GM23338 (cell line): ENCODE measurements around the gene CLK3. TPM values are rescaled to one million over a fixed set of nuclear protein-coding genes. Genes with fewer than 3 reads are reported as not detected.

ENCODE experiments used
- EZH2phosphoT487 ChIP-seq: fragments of 200-600 bp; sonication (generic); IDR thresholded peaks from one replicate; pipeline ENCODE4 v1.8.1; 2018; ENCODE audit warnings: antibody characterized with exemption; ENCODE audit not compliant: unreplicated experiment
- POLR2AphosphoS5 ChIP-seq: IDR thresholded peaks from 2 replicates; pipeline ENCODE4 v1.6.1; 2016; ENCODE audit warnings: antibody characterized with exemption, low read depth
- STAT1 ChIP-seq: IDR thresholded peaks from one replicate; pipeline ENCODE4 v1.6.1; 2016; ENCODE audit warnings: antibody characterized with exemption; ENCODE audit not compliant: unreplicated experiment
- ZNF331 ChIP-seq: fragments of 250-450 bp; sonication (Bioruptor Pico); IDR thresholded peaks from 2 replicates; pipeline ENCODE4 v1.5.0; 2020; ENCODE audit warnings: low read depth, mild to moderate bottlenecking, moderate library complexity
- polyA plus RNA-seq: library from polyadenylated mRNA; unstranded; fragments of >200 nt; fragmentation: Nextera tagmentation; extraction: Ambion mirVana; gene quantifications from 2 replicates; pipeline ENCODE4 v1.2.1, GENCODE V29; 2016
- total RNA-seq: library from RNA; depleted of rRNA; stranded (reverse); fragments of >200 nt; shearing (Covaris generic); gene quantifications from 2 replicates; pipeline ENCODE4 v1.2.3, GENCODE V29; 2014
- TF ChIP-seq, protein P1 (sequence below): fragments of 250-450 bp; sonication (Bioruptor Pico); IDR thresholded peaks from 2 replicates; pipeline ENCODE4 v1.5.0; 2020; ENCODE audit warnings: mild to moderate bottlenecking, moderate library complexity
- TF ChIP-seq, protein P2 (sequence below): IDR thresholded peaks from one replicate; pipeline ENCODE4 v1.6.1; 2018; ENCODE audit warnings: antibody characterized with exemption; ENCODE audit not compliant: unreplicated experiment
- TF ChIP-seq, protein P3 (sequence below): IDR thresholded peaks from 2 replicates; pipeline ENCODE4 v1.6.1; 2016; ENCODE audit warnings: antibody characterized with exemption

Gene CLK3
- total and polyA plus RNA-seq, 2 experiments from 2014 or later, result 40.7 to 67.7 TPM

DNA sequence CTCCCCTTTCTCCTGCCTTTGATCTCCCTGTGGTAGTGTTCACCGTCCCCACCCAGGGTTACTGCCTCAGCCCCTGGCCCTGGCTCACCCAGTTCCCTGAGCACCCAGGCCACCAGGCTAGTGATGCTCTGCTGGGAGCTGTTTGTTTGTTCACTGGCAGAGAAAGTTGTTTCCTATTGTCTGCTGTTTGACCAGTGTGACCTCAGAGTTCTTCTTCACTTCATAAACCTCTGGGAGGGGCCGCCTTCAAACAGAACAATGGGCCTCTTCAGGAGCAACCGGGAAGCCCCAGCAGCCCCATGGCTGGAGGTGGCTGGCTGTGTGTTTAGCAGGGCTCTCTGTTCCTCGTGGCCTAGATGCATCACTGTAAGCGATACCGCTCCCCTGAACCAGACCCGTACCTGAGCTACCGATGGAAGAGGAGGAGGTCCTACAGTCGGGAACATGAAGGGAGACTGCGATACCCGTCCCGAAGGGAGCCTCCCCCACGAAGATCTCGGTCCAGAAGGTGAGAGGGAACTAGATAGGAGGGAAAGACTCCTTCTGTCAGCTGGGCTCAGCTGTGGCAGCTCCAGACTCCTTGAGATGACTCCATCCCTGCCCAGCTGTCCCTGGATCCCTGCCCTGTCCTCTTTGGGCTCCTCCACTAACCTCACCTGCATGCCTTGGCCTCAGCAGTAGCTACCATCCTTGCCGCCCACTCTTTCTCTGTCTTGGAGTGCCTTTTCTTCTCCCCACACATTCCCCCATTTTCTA, 3.4 kb downstream of the CLK3 start (continued):
- TF ChIP-seq, protein P1, sequence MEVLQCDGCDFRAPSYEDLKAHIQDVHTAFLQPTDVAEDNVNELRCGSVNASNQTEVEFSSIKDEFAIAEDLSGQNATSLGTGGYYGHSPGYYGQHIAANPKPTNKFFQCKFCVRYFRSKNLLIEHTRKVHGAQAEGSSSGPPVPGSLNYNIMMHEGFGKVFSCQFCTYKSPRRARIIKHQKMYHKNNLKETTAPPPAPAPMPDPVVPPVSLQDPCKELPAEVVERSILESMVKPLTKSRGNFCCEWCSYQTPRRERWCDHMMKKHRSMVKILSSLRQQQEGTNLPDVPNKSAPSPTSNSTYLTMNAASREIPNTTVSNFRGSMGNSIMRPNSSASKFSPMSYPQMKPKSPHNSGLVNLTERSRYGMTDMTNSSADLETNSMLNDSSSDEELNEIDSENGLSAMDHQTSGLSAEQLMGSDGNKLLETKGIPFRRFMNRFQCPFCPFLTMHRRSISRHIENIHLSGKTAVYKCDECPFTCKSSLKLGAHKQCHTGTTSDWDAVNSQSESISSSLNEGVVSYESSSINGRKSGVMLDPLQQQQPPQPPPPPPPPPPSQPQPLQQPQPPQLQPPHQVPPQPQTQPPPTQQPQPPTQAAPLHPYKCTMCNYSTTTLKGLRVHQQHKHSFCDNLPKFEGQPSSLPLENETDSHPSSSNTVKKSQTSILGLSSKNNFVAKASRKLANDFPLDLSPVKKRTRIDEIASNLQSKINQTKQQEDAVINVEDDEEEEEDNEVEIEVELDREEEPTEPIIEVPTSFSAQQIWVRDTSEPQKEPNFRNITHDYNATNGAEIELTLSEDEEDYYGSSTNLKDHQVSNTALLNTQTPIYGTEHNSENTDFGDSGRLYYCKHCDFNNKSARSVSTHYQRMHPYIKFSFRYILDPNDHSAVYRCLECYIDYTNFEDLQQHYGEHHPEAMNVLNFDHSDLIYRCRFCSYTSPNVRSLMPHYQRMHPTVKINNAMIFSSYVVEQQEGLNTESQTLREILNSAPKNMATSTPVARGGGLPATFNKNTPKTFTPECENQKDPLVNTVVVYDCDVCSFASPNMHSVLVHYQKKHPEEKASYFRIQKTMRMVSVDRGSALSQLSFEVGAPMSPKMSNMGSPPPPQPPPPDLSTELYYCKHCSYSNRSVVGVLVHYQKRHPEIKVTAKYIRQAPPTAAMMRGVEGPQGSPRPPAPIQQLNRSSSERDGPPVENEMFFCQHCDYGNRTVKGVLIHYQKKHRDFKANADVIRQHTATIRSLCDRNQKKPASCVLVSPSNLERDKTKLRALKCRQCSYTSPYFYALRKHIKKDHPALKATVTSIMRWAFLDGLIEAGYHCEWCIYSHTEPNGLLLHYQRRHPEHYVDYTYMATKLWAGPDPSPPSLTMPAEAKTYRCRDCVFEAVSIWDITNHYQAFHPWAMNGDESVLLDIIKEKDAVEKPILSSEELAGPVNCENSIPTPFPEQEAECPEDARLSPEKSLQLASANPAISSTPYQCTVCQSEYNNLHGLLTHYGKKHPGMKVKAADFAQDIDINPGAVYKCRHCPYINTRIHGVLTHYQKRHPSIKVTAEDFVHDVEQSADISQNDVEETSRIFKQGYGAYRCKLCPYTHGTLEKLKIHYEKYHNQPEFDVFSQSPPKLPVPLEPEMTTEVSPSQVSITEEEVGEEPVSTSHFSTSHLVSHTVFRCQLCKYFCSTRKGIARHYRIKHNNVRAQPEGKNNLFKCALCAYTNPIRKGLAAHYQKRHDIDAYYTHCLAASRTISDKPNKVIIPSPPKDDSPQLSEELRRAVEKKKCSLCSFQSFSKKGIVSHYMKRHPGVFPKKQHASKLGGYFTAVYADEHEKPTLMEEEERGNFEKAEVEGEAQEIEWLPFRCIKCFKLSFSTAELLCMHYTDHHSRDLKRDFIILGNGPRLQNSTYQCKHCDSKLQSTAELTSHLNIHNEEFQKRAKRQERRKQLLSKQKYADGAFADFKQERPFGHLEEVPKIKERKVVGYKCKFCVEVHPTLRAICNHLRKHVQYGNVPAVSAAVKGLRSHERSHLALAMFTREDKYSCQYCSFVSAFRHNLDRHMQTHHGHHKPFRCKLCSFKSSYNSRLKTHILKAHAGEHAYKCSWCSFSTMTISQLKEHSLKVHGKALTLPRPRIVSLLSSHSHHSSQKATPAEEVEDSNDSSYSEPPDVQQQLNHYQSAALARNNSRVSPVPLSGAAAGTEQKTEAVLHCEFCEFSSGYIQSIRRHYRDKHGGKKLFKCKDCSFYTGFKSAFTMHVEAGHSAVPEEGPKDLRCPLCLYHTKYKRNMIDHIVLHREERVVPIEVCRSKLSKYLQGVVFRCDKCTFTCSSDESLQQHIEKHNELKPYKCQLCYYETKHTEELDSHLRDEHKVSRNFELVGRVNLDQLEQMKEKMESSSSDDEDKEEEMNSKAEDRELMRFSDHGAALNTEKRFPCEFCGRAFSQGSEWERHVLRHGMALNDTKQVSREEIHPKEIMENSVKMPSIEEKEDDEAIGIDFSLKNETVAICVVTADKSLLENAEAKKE (CRISPR knock-in tag), result no peak
- TF ChIP-seq, protein P2, sequence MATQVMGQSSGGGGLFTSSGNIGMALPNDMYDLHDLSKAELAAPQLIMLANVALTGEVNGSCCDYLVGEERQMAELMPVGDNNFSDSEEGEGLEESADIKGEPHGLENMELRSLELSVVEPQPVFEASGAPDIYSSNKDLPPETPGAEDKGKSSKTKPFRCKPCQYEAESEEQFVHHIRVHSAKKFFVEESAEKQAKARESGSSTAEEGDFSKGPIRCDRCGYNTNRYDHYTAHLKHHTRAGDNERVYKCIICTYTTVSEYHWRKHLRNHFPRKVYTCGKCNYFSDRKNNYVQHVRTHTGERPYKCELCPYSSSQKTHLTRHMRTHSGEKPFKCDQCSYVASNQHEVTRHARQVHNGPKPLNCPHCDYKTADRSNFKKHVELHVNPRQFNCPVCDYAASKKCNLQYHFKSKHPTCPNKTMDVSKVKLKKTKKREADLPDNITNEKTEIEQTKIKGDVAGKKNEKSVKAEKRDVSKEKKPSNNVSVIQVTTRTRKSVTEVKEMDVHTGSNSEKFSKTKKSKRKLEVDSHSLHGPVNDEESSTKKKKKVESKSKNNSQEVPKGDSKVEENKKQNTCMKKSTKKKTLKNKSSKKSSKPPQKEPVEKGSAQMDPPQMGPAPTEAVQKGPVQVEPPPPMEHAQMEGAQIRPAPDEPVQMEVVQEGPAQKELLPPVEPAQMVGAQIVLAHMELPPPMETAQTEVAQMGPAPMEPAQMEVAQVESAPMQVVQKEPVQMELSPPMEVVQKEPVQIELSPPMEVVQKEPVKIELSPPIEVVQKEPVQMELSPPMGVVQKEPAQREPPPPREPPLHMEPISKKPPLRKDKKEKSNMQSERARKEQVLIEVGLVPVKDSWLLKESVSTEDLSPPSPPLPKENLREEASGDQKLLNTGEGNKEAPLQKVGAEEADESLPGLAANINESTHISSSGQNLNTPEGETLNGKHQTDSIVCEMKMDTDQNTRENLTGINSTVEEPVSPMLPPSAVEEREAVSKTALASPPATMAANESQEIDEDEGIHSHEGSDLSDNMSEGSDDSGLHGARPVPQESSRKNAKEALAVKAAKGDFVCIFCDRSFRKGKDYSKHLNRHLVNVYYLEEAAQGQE, result no peak
- TF ChIP-seq EZH2phosphoT487 (no peak), ZNF331 (CRISPR knock-in tag) (no peak), STAT1 (no peak), POLR2AphosphoS5 (no peak)
- TF ChIP-seq, protein P3, sequence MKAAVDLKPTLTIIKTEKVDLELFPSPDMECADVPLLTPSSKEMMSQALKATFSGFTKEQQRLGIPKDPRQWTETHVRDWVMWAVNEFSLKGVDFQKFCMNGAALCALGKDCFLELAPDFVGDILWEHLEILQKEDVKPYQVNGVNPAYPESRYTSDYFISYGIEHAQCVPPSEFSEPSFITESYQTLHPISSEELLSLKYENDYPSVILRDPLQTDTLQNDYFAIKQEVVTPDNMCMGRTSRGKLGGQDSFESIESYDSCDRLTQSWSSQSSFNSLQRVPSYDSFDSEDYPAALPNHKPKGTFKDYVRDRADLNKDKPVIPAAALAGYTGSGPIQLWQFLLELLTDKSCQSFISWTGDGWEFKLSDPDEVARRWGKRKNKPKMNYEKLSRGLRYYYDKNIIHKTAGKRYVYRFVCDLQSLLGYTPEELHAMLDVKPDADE, result no peak
